IMR-90 (cell line): ENCODE results near the gene NPRL2.

ENCODE experiments used
- BHLHE40 ChIP-seq: fragments of 150-350 bp; IDR thresholded peaks from 2 replicates; pipeline ENCODE4 v1.6.1; 2016; ENCODE audit warnings: mild to moderate bottlenecking, low read depth, low read length
- CEBPB ChIP-seq: IDR thresholded peaks from 2 replicates; pipeline ENCODE4 v1.6.1; 2012; ENCODE audit warnings: low read depth, low read length, improper control_type of control experiment
- CHD1 ChIP-seq: IDR thresholded peaks from 2 replicates; pipeline ENCODE4 v1.6.1; 2012; ENCODE audit warnings: low read depth, low read length, improper control_type of control experiment
- CTCF ChIP-seq: conservative IDR thresholded peaks from 2 replicates; pipeline ENCODE4 v1.5.1; 2012; ENCODE audit warnings: mild to moderate bottlenecking, low read depth, low read length, improper control_type of control experiment
- FOS ChIP-seq: fragments of 150-350 bp; IDR thresholded peaks from 2 replicates; pipeline ENCODE4 v1.6.1; 2016; ENCODE audit warnings: low read depth, low read length
- MAFK ChIP-seq: IDR thresholded peaks from 2 replicates; pipeline ENCODE4 v1.6.1; 2012; ENCODE audit warnings: low read depth, low read length, improper control_type of control experiment
- NFE2L2 ChIP-seq: fragments of 150-350 bp; IDR thresholded peaks from 2 replicates; pipeline ENCODE4 v1.6.1; 2016; ENCODE audit warnings: low read depth, mild to moderate bottlenecking, low read length
- POLR2A ChIP-seq: IDR thresholded peaks from 2 replicates; pipeline ENCODE4 v1.6.1; 2012; ENCODE audit warnings: mild to moderate bottlenecking, low read depth, low read length
- RAD21 ChIP-seq: IDR thresholded peaks from 2 replicates; pipeline ENCODE4 v1.6.1; 2012; ENCODE audit warnings: low read length, improper control_type of control experiment
- RCOR1 ChIP-seq: IDR thresholded peaks from 2 replicates; pipeline ENCODE4 v1.6.1; 2012; ENCODE audit warnings: mild to moderate bottlenecking, low read length, improper control_type of control experiment; ENCODE audit not compliant: insufficient replicate concordance
- RFX5 ChIP-seq: IDR thresholded peaks from 2 replicates; pipeline ENCODE4 v1.8.0; 2012; ENCODE audit warnings: low read depth, mild to moderate bottlenecking, low read length, moderate library complexity
- SMC3 ChIP-seq: fragments of 150-350 bp; IDR thresholded peaks from 2 replicates; pipeline ENCODE4 v1.6.1; 2016; ENCODE audit warnings: low read depth, mild to moderate bottlenecking, antibody characterized with exemption, low read length, moderate library complexity
- TF ChIP-seq, protein P1 (sequence below): fragments of 150-350 bp; IDR thresholded peaks from 2 replicates; pipeline ENCODE4 v1.6.1; 2016; ENCODE audit warnings: low read depth, mild to moderate bottlenecking, low read length, moderate library complexity, borderline replicate concordance
- TF ChIP-seq, protein P2 (sequence below): fragments of 150-350 bp; IDR thresholded peaks from 2 replicates; pipeline ENCODE4 v1.6.1; 2017; ENCODE audit warnings: mild to moderate bottlenecking, antibody characterized with exemption, low read length, low read depth

DNA sequence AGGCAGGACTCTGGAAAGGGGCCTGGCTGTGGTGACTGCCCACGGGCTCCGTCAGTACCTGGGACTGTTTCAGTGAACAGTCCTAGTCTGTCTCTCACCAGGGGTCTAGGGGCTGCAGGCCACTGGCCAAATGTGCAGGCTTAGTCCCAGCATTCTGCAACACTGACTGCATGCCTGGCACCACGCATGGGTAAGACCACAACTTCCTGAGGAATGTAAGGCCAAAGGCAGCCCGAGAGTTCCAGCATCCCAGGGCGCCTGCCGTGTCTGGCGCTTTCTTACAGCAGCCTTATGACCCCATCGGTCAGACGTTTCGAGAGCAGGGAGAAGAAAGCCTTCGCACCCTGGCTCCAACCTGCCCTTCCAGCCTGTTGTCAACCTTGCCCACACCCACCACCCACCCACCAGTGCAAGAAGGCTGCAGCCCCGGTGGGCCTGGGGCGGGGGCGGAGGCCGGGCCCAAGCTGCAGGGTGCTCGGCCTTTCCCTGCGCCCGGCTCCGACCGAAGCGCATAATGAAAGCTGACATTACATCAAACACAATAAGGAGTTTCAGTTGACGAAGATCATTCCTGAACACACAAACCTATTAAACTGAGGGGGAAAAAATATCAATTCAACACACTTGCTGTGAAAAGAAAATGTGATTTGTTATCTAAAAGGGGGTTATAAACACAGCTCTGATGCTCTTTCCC lies 38.3 kb upstream of the NPRL2 start:
- TF ChIP-seq CTCF: no peak
- no peak for TF ChIP-seq POLR2A
- no peak for TF ChIP-seq FOS
- no peak for TF ChIP-seq SMC3
- TF ChIP-seq RAD21: no peak
- TF ChIP-seq CEBPB: no peak
- TF ChIP-seq BHLHE40: no peak
- no peak for TF ChIP-seq CHD1
- no peak for TF ChIP-seq RFX5
- no peak for TF ChIP-seq RCOR1
- TF ChIP-seq NFE2L2: no peak
- TF ChIP-seq, protein P1, sequence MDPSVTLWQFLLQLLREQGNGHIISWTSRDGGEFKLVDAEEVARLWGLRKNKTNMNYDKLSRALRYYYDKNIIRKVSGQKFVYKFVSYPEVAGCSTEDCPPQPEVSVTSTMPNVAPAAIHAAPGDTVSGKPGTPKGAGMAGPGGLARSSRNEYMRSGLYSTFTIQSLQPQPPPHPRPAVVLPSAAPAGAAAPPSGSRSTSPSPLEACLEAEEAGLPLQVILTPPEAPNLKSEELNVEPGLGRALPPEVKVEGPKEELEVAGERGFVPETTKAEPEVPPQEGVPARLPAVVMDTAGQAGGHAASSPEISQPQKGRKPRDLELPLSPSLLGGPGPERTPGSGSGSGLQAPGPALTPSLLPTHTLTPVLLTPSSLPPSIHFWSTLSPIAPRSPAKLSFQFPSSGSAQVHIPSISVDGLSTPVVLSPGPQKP: no peak
- TF ChIP-seq MAFK: no peak
- TF ChIP-seq, protein P2, sequence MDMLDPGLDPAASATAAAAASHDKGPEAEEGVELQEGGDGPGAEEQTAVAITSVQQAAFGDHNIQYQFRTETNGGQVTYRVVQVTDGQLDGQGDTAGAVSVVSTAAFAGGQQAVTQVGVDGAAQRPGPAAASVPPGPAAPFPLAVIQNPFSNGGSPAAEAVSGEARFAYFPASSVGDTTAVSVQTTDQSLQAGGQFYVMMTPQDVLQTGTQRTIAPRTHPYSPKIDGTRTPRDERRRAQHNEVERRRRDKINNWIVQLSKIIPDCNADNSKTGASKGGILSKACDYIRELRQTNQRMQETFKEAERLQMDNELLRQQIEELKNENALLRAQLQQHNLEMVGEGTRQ: no peak
